CD14-positive monocyte (primary cell): ENCODE results near the gene FXYD3. TPM values are rescaled to one million over a fixed set of nuclear protein-coding genes. Genes with fewer than 3 reads are reported as not detected.

Experiments
- DNase-seq, 3 donors: peaks; one replicate each; pipeline ENCODE4 v3.0.0-alpha.2; 2011 to 2022
- H2AFZ ChIP-seq: 2 replicates; pipeline ENCODE4 v1.6.0; 2012; ENCODE audit warnings: mild to moderate bottlenecking, low read depth, low read length, inconsistent platforms; ENCODE audit not compliant: insufficient read depth, poor library complexity, severe bottlenecking
- H3K27ac ChIP-seq, 2 donors: 1 replicate in 1 of 2; 2 replicates in 1 of 2; pipeline ENCODE4 v1.5.1; 2012 to 2013; ENCODE audit warnings: low read length in 2 of 2, control low read depth in 1 of 2, inconsistent platforms in 1 of 2, low read depth in 1 of 2, mild to moderate bottlenecking in 1 of 2
- H3K27me3 ChIP-seq, 2 donors: one replicate each; pipeline versions ENCODE4 v1.6.0 to v1.6.1; 2011 to 2013; ENCODE audit warnings: low read length in 2 of 2; ENCODE audit not compliant: control insufficient read depth in 2 of 2, insufficient read depth in 2 of 2
- H3K36me3 ChIP-seq, 2 donors: replicated peaks in 1 of 2; 1 replicate in 1 of 2; 2 replicates in 1 of 2; pipeline versions ENCODE4 v1.5.1 to v1.6.1; 2012 to 2013; ENCODE audit warnings: low read length in 2 of 2, control low read depth in 1 of 2, inconsistent platforms in 1 of 2, mild to moderate bottlenecking in 1 of 2; ENCODE audit not compliant: insufficient read depth in 2 of 2, control insufficient read depth in 1 of 2
- H3K4me1 ChIP-seq, 2 donors: 1 replicate in 1 of 2; 2 replicates in 1 of 2; pipeline versions ENCODE4 v1.5.1 to v1.6.1; 2012 to 2013; ENCODE audit warnings: low read length in 2 of 2, control low read depth in 1 of 2, inconsistent platforms in 1 of 2, mild to moderate bottlenecking in 1 of 2, moderate library complexity in 1 of 2; ENCODE audit not compliant: insufficient read depth in 2 of 2, control insufficient read depth in 1 of 2
- H3K4me2 ChIP-seq: replicated peaks from 2 replicates; pipeline ENCODE3; 2012; ENCODE audit warnings: low read length, moderate library complexity, mild to moderate bottlenecking; ENCODE audit not compliant: poor library complexity, severe bottlenecking; ENCODE audit errors: extremely low read depth
- H3K4me3 ChIP-seq, 3 experiments: fragments of 200-600 bp in 1 of 3; sonication (generic) in 1 of 3; replicated peaks in 1 of 3; 1 replicate in 2 of 3; 2 replicates in 1 of 3; pipeline ENCODE4 v1.5.1; 2011 to 2013; ENCODE audit warnings: low read length in 3 of 3, mild to moderate bottlenecking in 3 of 3, control low read depth in 2 of 3, low read depth in 2 of 3, inconsistent platforms in 1 of 3, moderate library complexity in 1 of 3
- H3K79me2 ChIP-seq: 2 replicates; pipeline ENCODE4 v1.6.0; 2012; ENCODE audit warnings: mild to moderate bottlenecking, control low read depth, inconsistent platforms, low read length, moderate library complexity; ENCODE audit not compliant: insufficient read depth
- H3K9ac ChIP-seq: 2 replicates; pipeline ENCODE4 v1.6.0; 2017; ENCODE audit warnings: low read length, mild to moderate bottlenecking; ENCODE audit not compliant: insufficient read depth, poor library complexity, severe bottlenecking
- H3K9me3 ChIP-seq, 2 donors: replicated peaks in 1 of 2; 1 replicate in 1 of 2; 2 replicates in 1 of 2; pipeline versions ENCODE4 v1.5.1 to v1.6.1; 2012 to 2013; ENCODE audit warnings: low read length in 2 of 2, control low read depth in 1 of 2; ENCODE audit not compliant: control insufficient read depth in 1 of 2, insufficient read depth in 1 of 2
- H4K20me1 ChIP-seq: 2 replicates; pipeline ENCODE4 v1.6.0; 2012; ENCODE audit warnings: mild to moderate bottlenecking, low read length, control low read depth, moderate library complexity; ENCODE audit not compliant: insufficient read depth
- H3K27ac Mint-ChIP-seq, 7 donors: one replicate each; pipeline ENCODE4 v1.8.0; 2020; ENCODE audit warnings: mild to moderate bottlenecking in 7 of 7, mixed read lengths in 7 of 7, moderate library complexity in 6 of 7, inconsistent platforms in 2 of 7
- H3K27me3 Mint-ChIP-seq, 3 donors: one replicate each; pipeline ENCODE4 v1.8.0; 2021 to 2022; ENCODE audit warnings: low read depth in 3 of 3, mild to moderate bottlenecking in 3 of 3, mixed read lengths in 3 of 3, moderate library complexity in 3 of 3, inconsistent platforms in 1 of 3
- H3K36me3 Mint-ChIP-seq, 2 donors: one replicate each; pipeline ENCODE4 v1.8.0; 2020; ENCODE audit warnings: mixed read lengths in 2 of 2, inconsistent platforms in 1 of 2, mild to moderate bottlenecking in 1 of 2
- H3K4me1 Mint-ChIP-seq: one replicate; pipeline ENCODE4 v1.8.0; 2020; ENCODE audit warnings: mild to moderate bottlenecking, mixed read lengths
- H3K4me3 Mint-ChIP-seq, 2 donors: one replicate each; pipeline ENCODE4 v1.8.0; 2020; ENCODE audit warnings: mild to moderate bottlenecking in 2 of 2, mixed read lengths in 2 of 2, moderate library complexity in 1 of 2
- H3K9me3 Mint-ChIP-seq, 7 donors: one replicate each; pipeline ENCODE4 v1.8.0; 2020 to 2022; ENCODE audit warnings: mixed read lengths in 7 of 7, mild to moderate bottlenecking in 6 of 7, moderate library complexity in 6 of 7, inconsistent platforms in 2 of 7
- CTCF ChIP-seq: fragments of 200-600 bp; IDR thresholded peaks from one replicate; pipeline ENCODE4 v1.8.0; 2022; ENCODE audit warnings: antibody characterized with exemption, mild to moderate bottlenecking
- WGBS: methylation state at CpG from one replicate; pipeline ENCODE4 v1.1.5; 2013; ENCODE audit warnings: missing lambda C conversion rate; ENCODE audit not compliant: insufficient coverage; 5-methylcytosine and 5-hydroxymethylcytosine counted together
- intact Hi-C, 2 donors: fragments of 100-400 bp; cut with micrococcal nuclease; formaldehyde crosslinking; loops; one replicate each; pipeline versions ENCODE4 v1.15.0 to v1.15.1; 2023
- polyA plus RNA-seq, 3 donors: library from polyadenylated mRNA; depleted of rRNA in 1 of 3; unstranded in 2 of 3; stranded (reverse) in 1 of 3; fragments of 300-500 nt in 2 of 3; fragments of >200 nt in 1 of 3; fragmentation: Illumina TruSeq in 2 of 3; gene quantifications; 1 replicate in 2 of 3; 2 replicates in 1 of 3; pipeline ENCODE4 v1.2.3, GENCODE V29; 2012 to 2021

Gene FXYD3
- polyA plus RNA-seq, 3 donors, result not detected

GRCh38 chr19:35089554-35089953, 26.1 kb upstream of the FXYD3 start:
- H3K36me3 Mint-ChIP-seq, result no peaks in the 10 kb centered on the region
- no peak overlapping the region for H3K4me3 Mint-ChIP-seq
- intact Hi-C loops, result no loop called here
- Histone ChIP-seq H3K4me3 (no peak overlapping the region), H3K9me3 (no peaks in the 10 kb centered on the region), H3K4me2 (no peak overlapping the region), H2AFZ (no peak overlapping the region), H3K27me3 (peaks cover 0 to 6% of the 10 kb centered on the region in 2 donors), H3K4me1 (no peaks in the 10 kb centered on the region), H3K79me2 (no peaks in the 10 kb centered on the region), H4K20me1 (no peaks in the 10 kb centered on the region), H3K36me3 (no peaks in the 10 kb centered on the region), H3K27ac (no peak overlapping the region), H3K9ac (no peak overlapping the region)
- no peak for TF ChIP-seq CTCF
- H3K9me3 Mint-ChIP-seq, result no peaks in the 10 kb centered on the region
- WGBS, result no CpG with 5 or more reads among the region's 8 CpGs
- H3K27me3 Mint-ChIP-seq, result peaks cover 9 to 11% (median 10%) of the 10 kb centered on the region in 3 donors
- no peak for DNase-seq
- H3K27ac Mint-ChIP-seq, result no peak overlapping the region
- H3K4me1 Mint-ChIP-seq, result peaks cover 8% of the 10 kb centered on the region

- no peak for TF ChIP-seq CTCF
- no peak overlapping the region for H3K4me3 ChIP-seq
- H3K27me3 Mint-ChIP-seq, result peaks cover 9 to 10% (median 10%) of the 10 kb centered on the region in 3 donors
- no peak overlapping the region for H3K27ac ChIP-seq
- no peaks in the 10 kb centered on the region for H3K9me3 ChIP-seq
- no peaks in the 10 kb centered on the region for H3K36me3 Mint-ChIP-seq
- H3K4me1 Mint-ChIP-seq, result peaks cover 8% of the 10 kb centered on the region
- no peaks in the 10 kb centered on the region for H3K36me3 ChIP-seq
- intact Hi-C loops, result no loop called here
- no peak overlapping the region for H3K9ac ChIP-seq
- H2AFZ ChIP-seq, result peak overlapping the region; percentile 53
- no peak overlapping the region for H3K27ac Mint-ChIP-seq
- H4K20me1 ChIP-seq, result no peaks in the 10 kb centered on the region
- H3K4me1 ChIP-seq, result no peaks in the 10 kb centered on the region
- H3K4me2 ChIP-seq, result no peak overlapping the region
- WGBS, result 65% methylated on average over 2 of the region's 9 CpGs
- no peaks in the 10 kb centered on the region for H3K79me2 ChIP-seq
- H3K4me3 Mint-ChIP-seq, result peak overlapping the region in 1 of 2 donors; percentile 51
- no peaks in the 10 kb centered on the region for H3K9me3 Mint-ChIP-seq
- DNase-seq, result no peak
- peaks cover 0 to 6% of the 10 kb centered on the region in 2 donors for H3K27me3 ChIP-seq
Observed at GRCh38 chr19:35090160-35090505, 25.5 kb upstream of the FXYD3 start.
